ENCODE results near the gene USH2A. TPM values are rescaled to one million over a fixed set of nuclear protein-coding genes. Genes with fewer than 3 reads are reported as not detected.

The USH2A gene
- total and polyA plus RNA-seq, 12 donors: 0.03 to 1.9 (median 0.16) TPM; not detected in 3

- intact Hi-C loops (cut with DNase I): no loop called here
- Histone ChIP-seq H3K27me3 (no peaks in the 10 kb centered on the region), H3K4me3 (no peak overlapping the region), H3K4me1 (replicated peaks in 1 of 2) (no peaks in the 10 kb centered on the region), H3K9me3 (replicated peaks in 1 of 3) (no peaks in the 10 kb centered on the region), H3K27ac (no peak overlapping the region), H3K36me3 (replicated peaks in 1 of 2) (no peaks in the 10 kb centered on the region)
- WGBS, 4 donors: 57 to 84% (median 76%) methylated on average over 3 of the region's 3 CpGs
- TF ChIP-seq CTCF (IDR thresholded peaks at IDR 0.05) (no peak), POLR2A (IDR thresholded peaks at IDR 0.05) (no peak)
- no peak for DNase-seq
These were observed 580.3 kb downstream of the USH2A start for GRCh38 chr1:215842905-215843304.

DNA sequence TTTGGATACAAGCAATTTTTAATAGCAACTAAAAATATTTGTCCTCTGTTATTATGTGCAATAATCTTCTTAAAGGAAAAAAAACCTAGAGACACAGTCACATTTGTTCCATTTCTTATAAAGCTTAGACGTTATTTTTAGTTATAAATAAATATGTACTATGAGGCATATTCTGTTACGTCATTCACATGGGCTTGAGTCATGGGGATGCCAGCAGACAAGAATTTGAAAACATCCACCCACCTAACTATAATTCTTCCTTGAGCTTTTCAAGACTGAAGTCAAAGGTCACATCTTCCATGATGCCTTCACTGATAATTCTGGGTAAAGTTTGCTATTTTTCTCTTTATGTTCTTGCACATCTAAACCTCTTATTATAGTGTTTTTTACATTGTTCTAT lies 587.3 kb downstream of the USH2A start:
- TF ChIP-seq CTCF (IDR thresholded peaks at IDR 0.05): no peak
- 73 to 83% (median 76%) methylated on average over 2 of the region's 2 CpGs for WGBS, 4 donors

GRCh38 chr1:215833941-215834729 lies 589.1 kb downstream of the USH2A start:
- DNase-seq: no peak
- Histone ChIP-seq H3K9me3 (replicated peaks in 1 of 3) (no peaks in the 10 kb centered on the region), H3K4me3 (no peak overlapping the region), H3K36me3 (replicated peaks in 1 of 2) (no peaks in the 10 kb centered on the region), H3K4me1 (replicated peaks in 1 of 2) (no peaks in the 10 kb centered on the region), H3K27me3 (no peaks in the 10 kb centered on the region), H3K27ac (no peak overlapping the region)
- TF ChIP-seq CTCF (IDR thresholded peaks at IDR 0.05) (no peak), POLR2A (IDR thresholded peaks at IDR 0.05) (no peak)
- WGBS, 4 donors: 76 to 90% (median 86%) methylated on average over 3 of the region's 3 CpGs
- intact Hi-C loops (cut with DNase I): no loop called here

More for the DNA sequence above, 587.3 kb downstream of the USH2A start:
- H3K27me3 ChIP-seq: no peaks in the 10 kb centered on the region
- no peak overlapping the region for H3K27ac ChIP-seq
- H3K36me3 ChIP-seq (replicated peaks in 1 of 2): no peaks in the 10 kb centered on the region
- no peak overlapping the region for H3K4me3 ChIP-seq
- intact Hi-C loops (cut with DNase I): no loop called here
- no peaks in the 10 kb centered on the region for H3K4me1 ChIP-seq (replicated peaks in 1 of 2)
- DNase-seq: no peak
- no peaks in the 10 kb centered on the region for H3K9me3 ChIP-seq (replicated peaks in 1 of 3)

GRCh38 chr1:215830226-215830810 lies 592.9 kb downstream of the USH2A start:
- H3K27ac ChIP-seq: no peak overlapping the region
- TF ChIP-seq POLR2A (IDR thresholded peaks at IDR 0.05): no peak
- no peak for TF ChIP-seq CTCF (IDR thresholded peaks at IDR 0.05)
- no peaks in the 10 kb centered on the region for H3K4me1 ChIP-seq (replicated peaks in 1 of 2)
- H3K36me3 ChIP-seq (replicated peaks in 1 of 2): no peaks in the 10 kb centered on the region
- no peaks in the 10 kb centered on the region for H3K9me3 ChIP-seq (replicated peaks in 1 of 3)
- no peak overlapping the region for H3K4me3 ChIP-seq
- 70 to 78% (median 75%) methylated on average over 7 of the region's 7 CpGs for WGBS, 4 donors
- no peak for DNase-seq
- no peaks in the 10 kb centered on the region for H3K27me3 ChIP-seq
- intact Hi-C loops (cut with DNase I): no loop called here

All from adrenal gland (tissue), 12 donors.